Ascending aorta (tissue), 2 donors: Measurements from ENCODE around the gene GDPD5. TPM values are rescaled to one million over a fixed set of nuclear protein-coding genes. Genes with fewer than 3 reads are reported as not detected.

Experiments used
- DNase-seq, 2 donors: peaks; one replicate each; pipeline ENCODE4 v3.0.0-alpha.2; 2019; ENCODE audit warnings: low spot score in 2 of 2
- H3K27ac ChIP-seq, 2 donors: fragments of 200-600 bp; sonication (generic); one replicate each; pipeline ENCODE4 v1.5.1; 2016 to 2017; ENCODE audit warnings: mild to moderate bottlenecking in 1 of 2
- H3K27me3 ChIP-seq: fragments of 200-600 bp; sonication (generic); one replicate; pipeline ENCODE4 v1.5.1; 2017
- H3K36me3 ChIP-seq, 2 donors: fragments of 200-600 bp; sonication (generic); one replicate each; pipeline ENCODE4 v1.5.1; 2016
- H3K4me1 ChIP-seq, 2 donors: fragments of 200-600 bp; sonication (generic); one replicate each; pipeline ENCODE4 v1.5.1; 2016 to 2017; ENCODE audit warnings: mild to moderate bottlenecking in 1 of 2
- H3K4me3 ChIP-seq, 2 donors: fragments of 200-600 bp; sonication (generic); one replicate each; pipeline ENCODE4 v1.5.1; 2016 to 2017; ENCODE audit warnings: mild to moderate bottlenecking in 1 of 2
- H3K9me3 ChIP-seq, 2 donors: fragments of 200-600 bp; sonication (generic); one replicate each; pipeline ENCODE4 v1.5.1; 2016
- CTCF ChIP-seq, 3 experiments: fragments of 200-600 bp in 2 of 3; fragments of 450-650 bp in 1 of 3; sonication (generic) in 2 of 3; IDR thresholded peaks; one replicate each; pipeline ENCODE4 v1.5.1; 2016 to 2019; ENCODE audit warnings: antibody characterized with exemption in 3 of 3, mild to moderate bottlenecking in 1 of 3, moderate library complexity in 1 of 3
- intact Hi-C: fragments of 100-400 bp; cut with DNase I; formaldehyde crosslinking; loops from one replicate; pipeline ENCODE4 v1.15.1; 2023
- total RNA-seq: library from RNA; depleted of rRNA; stranded (reverse); fragments of >200 nt; gene quantifications from one replicate; pipeline ENCODE4 v1.1.0, GENCODE V29; 2016

The GDPD5 gene
- total RNA-seq, 1 donor from 2014 or later, result 64.6 TPM

- Histone ChIP-seq H3K4me3 (no peak overlapping the region), H3K36me3 (no peaks in the 10 kb centered on the region), H3K27ac (no peak overlapping the region), H3K9me3 (no peaks in the 10 kb centered on the region), H3K4me1 (no peaks in the 10 kb centered on the region), H3K27me3 (no peaks in the 10 kb centered on the region)
- DNase-seq, result no peak
- intact Hi-C loops, result no loop called here
- TF ChIP-seq CTCF (IDR thresholded peaks at IDR 0.05), result no peak
These were observed 11.3 kb upstream of the GDPD5 start for GRCh38 chr11:75536786-75537641.

GRCh38 chr11:75535071-75535470, 9.3 kb upstream of the GDPD5 start:
- H3K27ac ChIP-seq, result no peak overlapping the region
- H3K4me1 ChIP-seq, result no peaks in the 10 kb centered on the region
- no peaks in the 10 kb centered on the region for H3K36me3 ChIP-seq
- H3K27me3 ChIP-seq, result no peaks in the 10 kb centered on the region
- no peak for DNase-seq
- no peak overlapping the region for H3K4me3 ChIP-seq
- H3K9me3 ChIP-seq, result no peaks in the 10 kb centered on the region
- intact Hi-C loops, result no loop called here
- no peak for TF ChIP-seq CTCF (IDR thresholded peaks at IDR 0.05)

GRCh38 chr11:75534259-75535069, 8.7 kb upstream of the GDPD5 start:
- no peak for TF ChIP-seq CTCF (IDR thresholded peaks at IDR 0.05)
- no peak for DNase-seq
- Histone ChIP-seq H3K27me3 (no peaks in the 10 kb centered on the region), H3K27ac (no peak overlapping the region), H3K4me1 (no peaks in the 10 kb centered on the region), H3K4me3 (no peak overlapping the region), H3K36me3 (no peaks in the 10 kb centered on the region), H3K9me3 (no peaks in the 10 kb centered on the region)
- intact Hi-C loops, result no loop called here

GRCh38 chr11:75533896-75534258, 8.1 kb upstream of the GDPD5 start:
- intact Hi-C loops, result no loop called here
- DNase-seq, result no peak

More at GRCh38 chr11:75533896-75534258, 8.1 kb upstream of the GDPD5 start:
- no peaks in the 10 kb centered on the region for H3K9me3 ChIP-seq
- no peak for TF ChIP-seq CTCF (IDR thresholded peaks at IDR 0.05)
- no peak overlapping the region for H3K4me3 ChIP-seq
- H3K27me3 ChIP-seq, result no peaks in the 10 kb centered on the region
- no peak overlapping the region for H3K27ac ChIP-seq
- H3K36me3 ChIP-seq, result no peaks in the 10 kb centered on the region
- H3K4me1 ChIP-seq, result no peaks in the 10 kb centered on the region
